A204.1 (cell line): Measurements from ENCODE around the gene EGFL7.
"Not testable (repeated sequence)": the region's sequence is repeated elsewhere in the genome, so short reads cannot be mapped to it uniquely, and the experiment has no call there.

Experiments
- FAIRE-seq: peaks from 2 replicates; lab custom pipeline; 2012; peaks lifted over from hg19 to GRCh38; lab: Jason Lieb, UNC

Gene EGFL7

GRCh38 chr9:136625101-136626065, 37.3 kb upstream of the EGFL7 start:
- no peak for FAIRE-seq

- no peak for FAIRE-seq
Measured at GRCh38 chr9:136626066-136626725, 36.5 kb upstream of the EGFL7 start.

- no peak for FAIRE-seq
Measured at GRCh38 chr9:136626740-136627642, 35.7 kb upstream of the EGFL7 start.

GRCh38 chr9:136627703-136628102, 35.0 kb upstream of the EGFL7 start:
- FAIRE-seq: no peak

GRCh38 chr9:136628268-136628667, 34.4 kb upstream of the EGFL7 start:
- FAIRE-seq: no peak

- no peak for FAIRE-seq
Measured at GRCh38 chr9:136629001-136629878, 33.5 kb upstream of the EGFL7 start.

- no peak for FAIRE-seq
Measured at GRCh38 chr9:136629879-136630661, 32.6 kb upstream of the EGFL7 start.

GRCh38 chr9:136630662-136630992, 32.1 kb upstream of the EGFL7 start:
- no peak for FAIRE-seq

GRCh38 chr9:136631038-136632000, 31.4 kb upstream of the EGFL7 start:
- FAIRE-seq: no peak

- not testable (repeated sequence) for FAIRE-seq
Measured at GRCh38 chr9:136632072-136632471, 30.6 kb upstream of the EGFL7 start.

- FAIRE-seq: not testable (repeated sequence)
Measured at GRCh38 chr9:136632491-136633106, 30.1 kb upstream of the EGFL7 start.

- FAIRE-seq: no peak
Measured at GRCh38 chr9:136634904-136635303, 27.8 kb upstream of the EGFL7 start.

GRCh38 chr9:136640171-136641111, 22.3 kb upstream of the EGFL7 start:
- FAIRE-seq: no peak

GRCh38 chr9:136642439-136642921, 20.2 kb upstream of the EGFL7 start:
- FAIRE-seq: no peak

- no peak for FAIRE-seq
Measured at GRCh38 chr9:136643596-136644342, 18.9 kb upstream of the EGFL7 start.

- FAIRE-seq: no peak
Measured at GRCh38 chr9:136644343-136644592, 18.4 kb upstream of the EGFL7 start.
